GM23338 (cell line): Measurements from ENCODE around the gene JDP2.

Experiments used
- CREB1 ChIP-seq: fragments of 250-450 bp; sonication (Bioruptor Pico); IDR thresholded peaks from 2 replicates; pipeline ENCODE4 v1.5.0; 2020; ENCODE audit warnings: low read depth, mild to moderate bottlenecking, moderate library complexity
- EZH2 ChIP-seq: fragments of 200-600 bp; sonication (generic); IDR thresholded peaks from one replicate; pipeline ENCODE4 v1.8.0; 2017; ENCODE audit warnings: antibody characterized with exemption, mild to moderate bottlenecking, low read depth; ENCODE audit not compliant: unreplicated experiment
- EZH2phosphoT487 ChIP-seq: fragments of 200-600 bp; sonication (generic); IDR thresholded peaks from one replicate; pipeline ENCODE4 v1.8.1; 2018; ENCODE audit warnings: antibody characterized with exemption; ENCODE audit not compliant: unreplicated experiment
- JUNB ChIP-seq: IDR thresholded peaks from one replicate; pipeline ENCODE4 v1.6.1; 2016; ENCODE audit warnings: antibody characterized with exemption; ENCODE audit not compliant: unreplicated experiment
- POLR2AphosphoS5 ChIP-seq: IDR thresholded peaks from 2 replicates; pipeline ENCODE4 v1.6.1; 2016; ENCODE audit warnings: antibody characterized with exemption, low read depth
- STAT1 ChIP-seq: IDR thresholded peaks from one replicate; pipeline ENCODE4 v1.6.1; 2016; ENCODE audit warnings: antibody characterized with exemption; ENCODE audit not compliant: unreplicated experiment
- ZNF114 ChIP-seq: fragments of 250-450 bp; sonication (Bioruptor Pico); IDR thresholded peaks from 2 replicates; pipeline ENCODE4 v1.5.0; 2020; ENCODE audit warnings: mild to moderate bottlenecking, moderate library complexity
- ZNF331 ChIP-seq: fragments of 250-450 bp; sonication (Bioruptor Pico); IDR thresholded peaks from 2 replicates; pipeline ENCODE4 v1.5.0; 2020; ENCODE audit warnings: low read depth, mild to moderate bottlenecking, moderate library complexity
- TF ChIP-seq, protein P1 (sequence below), 2 experiments: fragments of 200-600 bp in 1 of 2; sonication (generic) in 1 of 2; conservative IDR thresholded peaks; 2 replicates each; pipeline versions ENCODE4 v1.5.1 to v1.6.1; 2016 to 2017; ENCODE audit warnings: antibody characterized with exemption in 2 of 2, low read depth in 2 of 2, mild to moderate bottlenecking in 2 of 2, moderate library complexity in 1 of 2
- TF ChIP-seq, protein P2 (sequence below): IDR thresholded peaks from one replicate; pipeline ENCODE4 v1.6.1; 2018; ENCODE audit warnings: antibody characterized with exemption; ENCODE audit not compliant: unreplicated experiment

DNA sequence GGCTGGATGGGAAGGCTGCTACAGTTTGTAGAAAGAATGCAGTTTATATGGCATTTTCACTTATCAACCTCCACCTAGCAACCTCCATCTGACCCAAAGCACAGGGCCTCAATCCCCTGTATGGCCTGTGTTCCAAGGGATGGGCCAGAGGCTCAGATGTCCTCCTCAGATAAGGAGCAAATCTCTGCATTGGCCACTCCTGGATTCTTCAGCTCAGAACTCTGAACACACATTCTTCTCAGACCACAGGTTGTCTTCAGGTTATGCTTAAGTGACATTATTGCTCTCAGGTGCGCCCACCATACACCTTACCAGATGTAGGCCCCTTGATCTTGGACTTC, 47.9 kb upstream of the JDP2 start:
- TF ChIP-seq, protein P1, sequence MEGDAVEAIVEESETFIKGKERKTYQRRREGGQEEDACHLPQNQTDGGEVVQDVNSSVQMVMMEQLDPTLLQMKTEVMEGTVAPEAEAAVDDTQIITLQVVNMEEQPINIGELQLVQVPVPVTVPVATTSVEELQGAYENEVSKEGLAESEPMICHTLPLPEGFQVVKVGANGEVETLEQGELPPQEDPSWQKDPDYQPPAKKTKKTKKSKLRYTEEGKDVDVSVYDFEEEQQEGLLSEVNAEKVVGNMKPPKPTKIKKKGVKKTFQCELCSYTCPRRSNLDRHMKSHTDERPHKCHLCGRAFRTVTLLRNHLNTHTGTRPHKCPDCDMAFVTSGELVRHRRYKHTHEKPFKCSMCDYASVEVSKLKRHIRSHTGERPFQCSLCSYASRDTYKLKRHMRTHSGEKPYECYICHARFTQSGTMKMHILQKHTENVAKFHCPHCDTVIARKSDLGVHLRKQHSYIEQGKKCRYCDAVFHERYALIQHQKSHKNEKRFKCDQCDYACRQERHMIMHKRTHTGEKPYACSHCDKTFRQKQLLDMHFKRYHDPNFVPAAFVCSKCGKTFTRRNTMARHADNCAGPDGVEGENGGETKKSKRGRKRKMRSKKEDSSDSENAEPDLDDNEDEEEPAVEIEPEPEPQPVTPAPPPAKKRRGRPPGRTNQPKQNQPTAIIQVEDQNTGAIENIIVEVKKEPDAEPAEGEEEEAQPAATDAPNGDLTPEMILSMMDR (conservative IDR thresholded peaks at IDR 0.05; ENCODE audit: low read depth in 2 of 2) = no peak
- TF ChIP-seq ZNF114 (CRISPR knock-in tag) (no peak), POLR2AphosphoS5 (no peak), EZH2phosphoT487 (no peak), EZH2 (no peak), CREB1 (CRISPR knock-in tag) (no peak), ZNF331 (CRISPR knock-in tag) (no peak), STAT1 (no peak), JUNB (no peak)
- TF ChIP-seq, protein P2, sequence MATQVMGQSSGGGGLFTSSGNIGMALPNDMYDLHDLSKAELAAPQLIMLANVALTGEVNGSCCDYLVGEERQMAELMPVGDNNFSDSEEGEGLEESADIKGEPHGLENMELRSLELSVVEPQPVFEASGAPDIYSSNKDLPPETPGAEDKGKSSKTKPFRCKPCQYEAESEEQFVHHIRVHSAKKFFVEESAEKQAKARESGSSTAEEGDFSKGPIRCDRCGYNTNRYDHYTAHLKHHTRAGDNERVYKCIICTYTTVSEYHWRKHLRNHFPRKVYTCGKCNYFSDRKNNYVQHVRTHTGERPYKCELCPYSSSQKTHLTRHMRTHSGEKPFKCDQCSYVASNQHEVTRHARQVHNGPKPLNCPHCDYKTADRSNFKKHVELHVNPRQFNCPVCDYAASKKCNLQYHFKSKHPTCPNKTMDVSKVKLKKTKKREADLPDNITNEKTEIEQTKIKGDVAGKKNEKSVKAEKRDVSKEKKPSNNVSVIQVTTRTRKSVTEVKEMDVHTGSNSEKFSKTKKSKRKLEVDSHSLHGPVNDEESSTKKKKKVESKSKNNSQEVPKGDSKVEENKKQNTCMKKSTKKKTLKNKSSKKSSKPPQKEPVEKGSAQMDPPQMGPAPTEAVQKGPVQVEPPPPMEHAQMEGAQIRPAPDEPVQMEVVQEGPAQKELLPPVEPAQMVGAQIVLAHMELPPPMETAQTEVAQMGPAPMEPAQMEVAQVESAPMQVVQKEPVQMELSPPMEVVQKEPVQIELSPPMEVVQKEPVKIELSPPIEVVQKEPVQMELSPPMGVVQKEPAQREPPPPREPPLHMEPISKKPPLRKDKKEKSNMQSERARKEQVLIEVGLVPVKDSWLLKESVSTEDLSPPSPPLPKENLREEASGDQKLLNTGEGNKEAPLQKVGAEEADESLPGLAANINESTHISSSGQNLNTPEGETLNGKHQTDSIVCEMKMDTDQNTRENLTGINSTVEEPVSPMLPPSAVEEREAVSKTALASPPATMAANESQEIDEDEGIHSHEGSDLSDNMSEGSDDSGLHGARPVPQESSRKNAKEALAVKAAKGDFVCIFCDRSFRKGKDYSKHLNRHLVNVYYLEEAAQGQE = no peak
